ENCODE data around the gene LEF1.

Gene LEF1

GRCh38 chr4:108165586-108165985, 3.1 kb downstream of the LEF1 start:
- H3K4me3 ChIP-seq (ENCODE audit: low read depth, low read length) = peak overlapping the region; percentile 61
- DNase-seq (ENCODE audit: low read depth) = peak; percentile 30
- TF ChIP-seq, protein P1, sequence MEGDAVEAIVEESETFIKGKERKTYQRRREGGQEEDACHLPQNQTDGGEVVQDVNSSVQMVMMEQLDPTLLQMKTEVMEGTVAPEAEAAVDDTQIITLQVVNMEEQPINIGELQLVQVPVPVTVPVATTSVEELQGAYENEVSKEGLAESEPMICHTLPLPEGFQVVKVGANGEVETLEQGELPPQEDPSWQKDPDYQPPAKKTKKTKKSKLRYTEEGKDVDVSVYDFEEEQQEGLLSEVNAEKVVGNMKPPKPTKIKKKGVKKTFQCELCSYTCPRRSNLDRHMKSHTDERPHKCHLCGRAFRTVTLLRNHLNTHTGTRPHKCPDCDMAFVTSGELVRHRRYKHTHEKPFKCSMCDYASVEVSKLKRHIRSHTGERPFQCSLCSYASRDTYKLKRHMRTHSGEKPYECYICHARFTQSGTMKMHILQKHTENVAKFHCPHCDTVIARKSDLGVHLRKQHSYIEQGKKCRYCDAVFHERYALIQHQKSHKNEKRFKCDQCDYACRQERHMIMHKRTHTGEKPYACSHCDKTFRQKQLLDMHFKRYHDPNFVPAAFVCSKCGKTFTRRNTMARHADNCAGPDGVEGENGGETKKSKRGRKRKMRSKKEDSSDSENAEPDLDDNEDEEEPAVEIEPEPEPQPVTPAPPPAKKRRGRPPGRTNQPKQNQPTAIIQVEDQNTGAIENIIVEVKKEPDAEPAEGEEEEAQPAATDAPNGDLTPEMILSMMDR (IDR thresholded peaks at IDR 0.05; ENCODE audit: insufficient read depth, low read depth, low read length, missing control alignments) = no peak

- H3K4me3 ChIP-seq (ENCODE audit: low read depth, low read length) = no peak overlapping the region
- TF ChIP-seq, protein P1 (IDR thresholded peaks at IDR 0.05; ENCODE audit: insufficient read depth, low read depth, low read length, missing control alignments) = no peak
- no peak for DNase-seq (ENCODE audit: low read depth)
Measured at GRCh38 chr4:108163351-108163750, 5.4 kb downstream of the LEF1 start.

DNA sequence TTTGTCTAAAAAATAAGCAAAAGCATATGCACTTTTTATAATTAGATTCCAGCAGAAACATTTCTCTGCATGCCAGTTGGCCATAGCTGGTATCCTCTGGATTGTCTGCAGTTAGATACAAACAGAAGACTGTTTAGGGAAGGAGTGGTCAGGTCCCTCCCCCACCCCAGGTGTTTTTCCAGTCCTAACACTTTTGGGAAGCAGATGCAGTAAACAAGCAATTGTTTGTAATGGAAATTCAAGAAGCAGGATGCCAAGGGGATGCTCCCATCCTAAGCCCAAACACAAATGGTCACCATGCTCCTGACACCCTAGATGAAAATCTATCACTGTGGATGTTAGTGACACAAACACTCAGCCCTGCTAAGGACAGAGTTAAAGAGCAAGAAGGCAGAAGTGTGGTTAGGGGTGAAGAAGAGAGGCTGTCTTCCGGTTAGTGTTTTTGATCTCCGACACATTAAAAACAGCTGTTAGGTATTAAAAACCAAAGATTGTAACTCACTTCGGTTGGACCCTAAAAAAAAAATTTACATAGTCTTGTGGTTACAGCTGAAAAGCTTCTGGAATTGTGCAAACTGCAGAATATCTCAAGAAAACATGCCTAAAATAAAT, 7.9 kb downstream of the LEF1 start:
- TF ChIP-seq, protein P1 (IDR thresholded peaks at IDR 0.05; ENCODE audit: insufficient read depth, low read depth, low read length, missing control alignments) = no peak
- DNase-seq (ENCODE audit: low read depth) = no peak
- no peak overlapping the region for H3K4me3 ChIP-seq (ENCODE audit: low read depth, low read length)

DNA sequence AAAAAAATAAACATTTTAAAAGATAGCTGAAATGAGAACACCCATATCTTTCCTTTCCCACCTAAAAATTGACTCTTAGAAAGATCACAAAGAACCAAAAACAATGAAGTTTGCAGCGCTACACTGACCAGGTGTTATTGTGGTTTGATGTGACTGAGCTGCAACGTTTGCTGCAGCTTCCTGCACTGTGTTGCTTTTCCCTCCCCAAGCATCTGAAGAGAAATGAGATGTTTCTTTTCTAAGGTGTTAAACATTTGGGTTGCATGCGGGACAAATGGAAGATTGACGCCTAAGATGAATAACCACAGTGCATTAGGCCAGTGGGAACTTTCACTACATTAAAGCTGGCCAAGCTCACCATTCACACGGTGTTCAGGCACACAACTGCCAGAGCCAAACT, 8.9 kb downstream of the LEF1 start:
- H3K4me3 ChIP-seq (ENCODE audit: low read depth, low read length) = no peak overlapping the region

DNA sequence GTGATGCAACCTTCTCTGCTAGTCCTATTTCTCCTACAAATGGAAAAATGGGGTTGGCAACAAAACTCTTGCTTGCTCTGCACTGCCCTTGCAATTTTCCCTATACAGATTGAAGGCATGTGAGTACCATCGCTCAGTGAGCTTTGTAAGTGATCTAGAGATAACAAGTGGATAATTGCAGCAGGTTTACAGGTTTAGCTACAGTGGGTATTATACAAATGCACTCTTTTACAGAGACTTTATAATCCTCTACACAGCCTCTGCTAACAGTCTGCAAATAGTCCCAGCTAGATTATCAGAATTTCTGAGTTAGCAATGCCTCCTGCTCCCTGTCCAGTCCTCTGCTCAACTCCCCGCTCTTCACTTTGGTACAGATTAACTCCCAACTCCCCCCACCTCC, 11.1 kb downstream of the LEF1 start:
- no peak overlapping the region for H3K4me3 ChIP-seq (ENCODE audit: low read depth, low read length)
- DNase-seq (ENCODE audit: low read depth) = no peak
- TF ChIP-seq, protein P1 (IDR thresholded peaks at IDR 0.05; ENCODE audit: insufficient read depth, low read depth, low read length, missing control alignments) = no peak

More for the DNA sequence above, 8.9 kb downstream of the LEF1 start:
- TF ChIP-seq, protein P1 (IDR thresholded peaks at IDR 0.05; ENCODE audit: insufficient read depth, low read depth, low read length, missing control alignments) = no peak
- no peak for DNase-seq (ENCODE audit: low read depth)

- TF ChIP-seq, protein P1 (IDR thresholded peaks at IDR 0.05; ENCODE audit: insufficient read depth, low read depth, low read length, missing control alignments) = no peak
- H3K4me3 ChIP-seq (ENCODE audit: low read depth, low read length) = no peak overlapping the region
- no peak for DNase-seq (ENCODE audit: low read depth)
Measured at GRCh38 chr4:108156391-108156790, 12.3 kb downstream of the LEF1 start.

DNA sequence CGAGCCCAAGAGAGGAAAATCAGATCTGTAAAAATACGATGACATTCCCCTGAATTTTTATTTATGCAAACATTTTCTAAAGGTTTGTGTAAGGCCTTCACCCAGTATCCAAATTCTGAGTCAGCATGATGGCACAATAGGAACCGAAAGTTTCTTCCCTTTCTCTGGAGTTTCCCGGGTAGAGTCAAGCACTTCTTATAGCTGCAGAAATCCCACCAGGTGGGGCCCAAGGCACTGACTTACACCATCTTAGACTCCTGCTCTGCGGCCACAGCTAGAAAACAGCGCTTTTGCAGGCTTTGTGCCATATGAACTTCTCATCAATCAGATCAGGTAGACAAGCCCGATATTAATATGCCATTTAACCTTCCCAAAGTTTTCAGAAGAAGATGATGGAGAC, 13.4 kb downstream of the LEF1 start:
- peak overlapping the region; percentile 17; the same call in 1 of the 2 replicates for H3K4me3 ChIP-seq (ENCODE audit: low read depth, low read length)
- TF ChIP-seq, protein P1 (IDR thresholded peaks at IDR 0.05; ENCODE audit: insufficient read depth, low read depth, low read length, missing control alignments) = peak; percentile 4
- DNase-seq (ENCODE audit: low read depth) = peak; percentile 69
